ENCODE measurements around the gene SLC37A2.
"Not testable (repeated sequence)": the region's sequence is repeated elsewhere in the genome, so short reads cannot be mapped to it uniquely, and the experiment has no call there.

Gene SLC37A2

GRCh38 chr11:125088576-125089455 lies 25.7 kb downstream of the SLC37A2 start:
- Histone ChIP-seq H3K36me3 (no peaks in the 10 kb centered on the region), H3K4me3 (ENCODE audit: low read depth, low read length) (no peak overlapping the region), H3K9me3 (no peaks in the 10 kb centered on the region), H3K27me3 (no peaks in the 10 kb centered on the region), H3K4me1 (no peaks in the 10 kb centered on the region)
- DNase-seq, result no peak
- TF ChIP-seq, protein P1, sequence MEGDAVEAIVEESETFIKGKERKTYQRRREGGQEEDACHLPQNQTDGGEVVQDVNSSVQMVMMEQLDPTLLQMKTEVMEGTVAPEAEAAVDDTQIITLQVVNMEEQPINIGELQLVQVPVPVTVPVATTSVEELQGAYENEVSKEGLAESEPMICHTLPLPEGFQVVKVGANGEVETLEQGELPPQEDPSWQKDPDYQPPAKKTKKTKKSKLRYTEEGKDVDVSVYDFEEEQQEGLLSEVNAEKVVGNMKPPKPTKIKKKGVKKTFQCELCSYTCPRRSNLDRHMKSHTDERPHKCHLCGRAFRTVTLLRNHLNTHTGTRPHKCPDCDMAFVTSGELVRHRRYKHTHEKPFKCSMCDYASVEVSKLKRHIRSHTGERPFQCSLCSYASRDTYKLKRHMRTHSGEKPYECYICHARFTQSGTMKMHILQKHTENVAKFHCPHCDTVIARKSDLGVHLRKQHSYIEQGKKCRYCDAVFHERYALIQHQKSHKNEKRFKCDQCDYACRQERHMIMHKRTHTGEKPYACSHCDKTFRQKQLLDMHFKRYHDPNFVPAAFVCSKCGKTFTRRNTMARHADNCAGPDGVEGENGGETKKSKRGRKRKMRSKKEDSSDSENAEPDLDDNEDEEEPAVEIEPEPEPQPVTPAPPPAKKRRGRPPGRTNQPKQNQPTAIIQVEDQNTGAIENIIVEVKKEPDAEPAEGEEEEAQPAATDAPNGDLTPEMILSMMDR (IDR thresholded peaks at IDR 0.05; ENCODE audit: low read depth, low read length), result no peak

DNA sequence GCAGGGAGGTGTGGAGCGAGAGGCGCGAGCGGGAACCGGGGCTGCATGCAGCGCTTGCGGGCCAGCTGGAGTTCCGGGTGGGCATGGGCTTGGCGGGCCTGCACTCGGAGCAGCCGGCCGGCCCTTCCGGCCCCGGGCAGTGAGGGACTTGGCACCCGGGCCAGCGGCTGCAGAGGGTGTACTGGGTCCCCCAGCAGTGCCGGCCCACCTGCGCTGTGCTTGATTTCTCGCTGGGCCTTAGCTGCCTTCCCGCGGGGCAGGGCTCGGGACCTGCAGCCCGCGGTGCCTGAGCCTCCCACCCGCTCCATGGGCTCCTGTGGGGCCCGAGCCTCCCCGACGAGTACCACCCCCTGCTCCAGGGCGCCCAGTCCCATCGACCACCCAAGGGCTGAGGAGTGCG lies 26.4 kb downstream of the SLC37A2 start:
- not testable (repeated sequence) for H3K4me1 ChIP-seq; H3K27me3 ChIP-seq; H3K9me3 ChIP-seq; H3K36me3 ChIP-seq; H3K4me3 ChIP-seq (ENCODE audit: low read depth, low read length); DNase-seq

GRCh38 chr11:125090151-125090550 lies 27.0 kb downstream of the SLC37A2 start:
- not testable (repeated sequence) for H3K36me3 ChIP-seq; H3K9me3 ChIP-seq; H3K4me3 ChIP-seq (ENCODE audit: low read depth, low read length); DNase-seq; H3K27me3 ChIP-seq; H3K4me1 ChIP-seq

DNA sequence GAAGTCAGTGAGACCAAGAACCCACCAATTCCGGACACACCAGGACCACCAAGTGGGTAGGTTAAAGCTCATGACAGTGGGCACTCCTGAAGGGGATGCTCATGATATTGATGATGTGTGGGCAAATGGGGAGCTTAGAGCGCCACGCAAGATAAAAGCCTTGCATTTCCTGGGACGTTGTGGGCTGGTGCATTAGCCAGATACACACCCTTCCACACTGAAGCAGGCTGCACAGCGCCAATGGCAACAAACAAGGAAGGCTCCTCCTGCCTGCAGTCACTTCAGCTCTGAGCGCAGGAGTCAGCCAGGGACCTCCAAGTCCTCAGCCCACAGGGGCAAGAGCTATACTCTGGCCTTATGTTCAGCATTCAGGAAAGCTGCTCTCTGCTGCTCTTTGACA lies 27.7 kb downstream of the SLC37A2 start:
- Histone ChIP-seq H3K4me1 (no peaks in the 10 kb centered on the region), H3K36me3 (no peaks in the 10 kb centered on the region), H3K9me3 (no peaks in the 10 kb centered on the region), H3K4me3 (ENCODE audit: low read depth, low read length) (no peak overlapping the region), H3K27me3 (no peaks in the 10 kb centered on the region)
- TF ChIP-seq, protein P1 (IDR thresholded peaks at IDR 0.05; ENCODE audit: low read depth, low read length), result no peak
- DNase-seq, result no peak

DNA sequence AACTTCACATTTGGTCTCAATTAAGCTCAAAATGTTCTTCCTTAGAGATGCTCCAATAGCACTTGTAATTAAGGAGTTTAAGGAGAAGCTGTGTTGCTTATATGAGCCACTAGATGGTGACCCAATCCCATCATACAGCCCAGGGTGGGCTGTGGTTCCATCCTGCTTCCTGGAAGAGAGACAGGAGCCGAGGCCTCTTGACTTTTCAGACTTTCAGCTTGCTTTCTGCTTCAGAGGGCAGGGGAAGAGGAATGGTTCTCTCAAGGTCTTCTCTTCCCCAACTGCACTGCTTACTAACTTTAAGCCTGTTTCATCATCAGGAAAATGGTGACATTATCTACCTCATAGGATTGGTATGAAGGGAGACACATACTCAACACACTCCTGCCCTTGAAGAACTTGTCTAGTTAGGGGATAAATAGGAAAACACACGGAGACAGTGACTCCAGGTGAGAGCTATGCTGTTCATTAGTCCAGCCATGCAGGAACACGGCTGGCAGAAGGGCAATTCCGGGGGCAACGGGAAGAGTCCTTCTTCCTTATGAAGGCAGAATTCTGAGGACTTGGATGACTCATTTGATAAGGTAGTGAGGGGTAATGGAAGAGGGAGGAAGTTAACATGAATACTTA lies 28.3 kb downstream of the SLC37A2 start:
- Histone ChIP-seq H3K9me3 (no peaks in the 10 kb centered on the region), H3K4me3 (ENCODE audit: low read depth, low read length) (no peak overlapping the region), H3K4me1 (no peaks in the 10 kb centered on the region), H3K36me3 (no peaks in the 10 kb centered on the region), H3K27me3 (no peaks in the 10 kb centered on the region)
- TF ChIP-seq, protein P1 (IDR thresholded peaks at IDR 0.05; ENCODE audit: low read depth, low read length), result peak; percentile 78
- DNase-seq, result peak; percentile 51

DNA sequence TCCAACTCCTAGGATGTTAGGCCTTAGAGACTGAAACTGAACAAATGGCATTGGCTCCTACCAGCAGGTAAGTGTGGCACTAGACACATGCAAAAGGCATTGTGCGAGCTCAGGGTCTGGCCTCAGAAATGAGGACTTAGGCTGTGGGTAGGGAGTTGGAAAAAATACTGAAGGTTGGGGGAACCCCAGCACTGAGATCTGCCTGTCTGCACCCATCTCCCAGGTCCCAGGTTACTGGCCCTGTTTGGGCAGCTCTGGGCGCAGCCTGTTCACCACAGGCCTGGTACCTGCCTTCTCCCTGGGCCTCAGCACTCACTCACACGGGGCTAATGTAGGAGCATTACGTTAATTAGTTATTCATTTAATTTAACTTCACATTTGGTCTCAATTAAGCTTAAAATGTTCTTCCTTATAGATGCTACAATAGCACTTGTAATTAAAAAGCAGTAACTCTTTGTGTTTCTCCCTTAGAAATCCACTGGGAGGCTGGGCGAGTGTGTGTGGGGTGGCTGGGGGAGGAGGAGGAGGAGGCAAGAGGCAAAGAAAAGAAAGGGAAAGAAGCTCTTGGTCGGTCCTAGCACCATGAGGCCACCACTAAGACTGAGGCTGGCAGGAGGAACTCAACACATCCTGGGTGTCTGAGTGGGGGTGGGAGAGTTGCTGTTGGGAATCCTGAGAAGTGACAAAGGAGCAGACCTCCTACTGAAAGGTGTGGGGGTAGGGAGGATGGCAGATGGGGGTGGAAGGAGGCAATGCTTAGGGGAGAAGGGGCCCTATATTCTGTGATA lies 29.0 kb downstream of the SLC37A2 start:
- no peak for DNase-seq
- Histone ChIP-seq H3K27me3 (no peaks in the 10 kb centered on the region), H3K4me3 (ENCODE audit: low read depth, low read length) (no peak overlapping the region), H3K36me3 (no peaks in the 10 kb centered on the region; the same call in 1 of the 2 replicates), H3K9me3 (no peaks in the 10 kb centered on the region), H3K4me1 (no peaks in the 10 kb centered on the region)
- TF ChIP-seq, protein P1 (IDR thresholded peaks at IDR 0.05; ENCODE audit: low read depth, low read length), result no peak
